SK-N-SH (cell line): Measurements from ENCODE around the gene XXYLT1.

Source experiments
- CHD2 ChIP-seq: fragments of 150-350 bp; IDR thresholded peaks from 2 replicates; pipeline ENCODE4 v1.6.1; 2018; ENCODE audit warnings: low read length; ENCODE audit not compliant: partially characterized antibody
- JUND ChIP-seq: IDR thresholded peaks from 2 replicates; pipeline ENCODE4 v1.4.0; 2012
- MEF2A ChIP-seq: IDR thresholded peaks from 2 replicates; pipeline ENCODE4 v1.4.0; 2012; ENCODE audit warnings: low read depth, borderline replicate concordance
- RCOR1 ChIP-seq: fragments of 150-350 bp; IDR thresholded peaks from 2 replicates; pipeline ENCODE4 v1.6.1; 2017; ENCODE audit warnings: antibody characterized with exemption, low read length
- RFX5 ChIP-seq: IDR thresholded peaks from 2 replicates; pipeline ENCODE4 v1.6.1; 2012; ENCODE audit warnings: mild to moderate bottlenecking, improper control_type of control experiment, low read length
- TF ChIP-seq, protein P1 (sequence below): fragments of 200-600 bp; sonication (generic); IDR thresholded peaks from 2 replicates; pipeline ENCODE4 v1.6.1; 2017; ENCODE audit warnings: antibody characterized with exemption, mild to moderate bottlenecking, moderate library complexity
- TF ChIP-seq, protein P2 (sequence below): IDR thresholded peaks from 2 replicates; pipeline ENCODE4 v1.4.0; 2012; ENCODE audit warnings: low read depth

DNA sequence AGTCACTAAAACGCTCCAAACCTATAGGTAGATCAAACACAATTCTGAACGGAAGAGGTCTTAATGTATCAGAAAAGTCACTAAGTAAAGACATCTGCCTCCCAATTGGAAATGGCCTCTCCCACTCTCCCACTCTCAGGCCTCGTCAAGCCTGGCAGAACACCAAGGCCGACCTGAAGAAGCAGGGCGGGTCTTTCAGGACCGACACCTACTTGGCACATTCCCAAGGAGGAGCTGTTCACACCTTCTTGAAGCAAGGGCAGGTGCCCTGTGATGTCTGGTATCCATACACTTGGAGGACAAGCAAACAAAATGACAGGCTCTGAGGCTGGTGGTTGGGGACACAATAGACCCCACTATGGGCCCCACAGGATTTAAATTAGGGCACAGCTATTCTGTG, 30.0 kb downstream of the XXYLT1 start:
- no peak for TF ChIP-seq RCOR1
- TF ChIP-seq RFX5, result no peak
- TF ChIP-seq JUND, result no peak
- TF ChIP-seq, protein P1, sequence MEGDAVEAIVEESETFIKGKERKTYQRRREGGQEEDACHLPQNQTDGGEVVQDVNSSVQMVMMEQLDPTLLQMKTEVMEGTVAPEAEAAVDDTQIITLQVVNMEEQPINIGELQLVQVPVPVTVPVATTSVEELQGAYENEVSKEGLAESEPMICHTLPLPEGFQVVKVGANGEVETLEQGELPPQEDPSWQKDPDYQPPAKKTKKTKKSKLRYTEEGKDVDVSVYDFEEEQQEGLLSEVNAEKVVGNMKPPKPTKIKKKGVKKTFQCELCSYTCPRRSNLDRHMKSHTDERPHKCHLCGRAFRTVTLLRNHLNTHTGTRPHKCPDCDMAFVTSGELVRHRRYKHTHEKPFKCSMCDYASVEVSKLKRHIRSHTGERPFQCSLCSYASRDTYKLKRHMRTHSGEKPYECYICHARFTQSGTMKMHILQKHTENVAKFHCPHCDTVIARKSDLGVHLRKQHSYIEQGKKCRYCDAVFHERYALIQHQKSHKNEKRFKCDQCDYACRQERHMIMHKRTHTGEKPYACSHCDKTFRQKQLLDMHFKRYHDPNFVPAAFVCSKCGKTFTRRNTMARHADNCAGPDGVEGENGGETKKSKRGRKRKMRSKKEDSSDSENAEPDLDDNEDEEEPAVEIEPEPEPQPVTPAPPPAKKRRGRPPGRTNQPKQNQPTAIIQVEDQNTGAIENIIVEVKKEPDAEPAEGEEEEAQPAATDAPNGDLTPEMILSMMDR, result no peak
- TF ChIP-seq CHD2, result no peak
- no peak for TF ChIP-seq MEF2A
- TF ChIP-seq, protein P2, sequence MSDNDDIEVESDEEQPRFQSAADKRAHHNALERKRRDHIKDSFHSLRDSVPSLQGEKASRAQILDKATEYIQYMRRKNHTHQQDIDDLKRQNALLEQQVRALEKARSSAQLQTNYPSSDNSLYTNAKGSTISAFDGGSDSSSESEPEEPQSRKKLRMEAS, result no peak
